Esophagus squamous epithelium (tissue), 5 donors: Measurements from ENCODE around the gene SLX9. TPM values are rescaled to one million over a fixed set of nuclear protein-coding genes. Genes with fewer than 3 reads are reported as not detected.
A peak's percentile ranks its signal among the peaks of the same experiment; 100 is the strongest.

ENCODE experiments used
- DNase-seq: peaks from one replicate; lab custom pipeline; 2025; lab: John Stamatoyannopoulos, UW
- H3K27ac ChIP-seq, 4 donors: fragments of 200-600 bp; sonication (generic); one replicate each; pipeline ENCODE4 v1.5.1; 2016 to 2019; ENCODE audit warnings: mild to moderate bottlenecking in 1 of 4
- H3K27me3 ChIP-seq, 4 donors: fragments of 200-600 bp; sonication (generic); 1 replicate in 3 of 4; 2 replicates in 1 of 4; pipeline versions ENCODE4 v1.5.1 to v1.6.0; 2017 to 2021; ENCODE audit warnings: antibody characterized with exemption in 1 of 4
- H3K36me3 ChIP-seq, 3 donors: fragments of 200-600 bp; sonication (generic); one replicate each; pipeline ENCODE4 v1.5.1; 2016 to 2019
- H3K4me1 ChIP-seq, 3 donors: fragments of 200-600 bp; sonication (generic); one replicate each; pipeline ENCODE4 v1.5.1; 2017 to 2019
- H3K4me3 ChIP-seq, 4 donors: fragments of 200-600 bp; sonication (generic); 1 replicate in 3 of 4; 2 replicates in 1 of 4; pipeline ENCODE4 v1.5.1; 2016 to 2019; ENCODE audit warnings: mild to moderate bottlenecking in 2 of 4, moderate library complexity in 1 of 4
- H3K9me3 ChIP-seq, 3 donors: fragments of 200-600 bp; sonication (generic); one replicate each; pipeline ENCODE4 v1.5.1; 2016 to 2019
- CTCF ChIP-seq, 6 experiments: fragments of 450-650 bp in 4 of 6; fragments of 200-600 bp in 2 of 6; sonication (generic) in 2 of 6; IDR thresholded peaks; one replicate each; pipeline ENCODE4 v1.5.1; 2016 to 2019; ENCODE audit warnings: antibody characterized with exemption in 6 of 6, mild to moderate bottlenecking in 4 of 6, moderate library complexity in 4 of 6
- POLR2A ChIP-seq, 4 donors: fragments of 450-650 bp; IDR thresholded peaks; one replicate each; pipeline ENCODE4 v1.6.1; 2017; ENCODE audit warnings: antibody characterized with exemption in 4 of 4, mild to moderate bottlenecking in 4 of 4, moderate library complexity in 3 of 4
- WGBS, 2 donors: methylation state at CpG; one replicate each; pipeline ENCODE4 v1.1.5; 2018; 5-methylcytosine and 5-hydroxymethylcytosine counted together
- intact Hi-C: fragments of 100-400 bp; cut with DNase I; formaldehyde crosslinking; loops from one replicate; pipeline ENCODE4 v1.15.0; 2022
- total RNA-seq, 4 donors: library from RNA; depleted of rRNA; stranded (reverse); fragments of >200 nt; gene quantifications; one replicate each; pipeline ENCODE4 v1.1.0, GENCODE V29; 2016
- donor health status: DM: yes; HTN: yes; CAD: no.

Gene SLX9
- total RNA-seq, 4 donors from 2014 or later = 10.2 to 16.1 (median 11.1) TPM

DNA sequence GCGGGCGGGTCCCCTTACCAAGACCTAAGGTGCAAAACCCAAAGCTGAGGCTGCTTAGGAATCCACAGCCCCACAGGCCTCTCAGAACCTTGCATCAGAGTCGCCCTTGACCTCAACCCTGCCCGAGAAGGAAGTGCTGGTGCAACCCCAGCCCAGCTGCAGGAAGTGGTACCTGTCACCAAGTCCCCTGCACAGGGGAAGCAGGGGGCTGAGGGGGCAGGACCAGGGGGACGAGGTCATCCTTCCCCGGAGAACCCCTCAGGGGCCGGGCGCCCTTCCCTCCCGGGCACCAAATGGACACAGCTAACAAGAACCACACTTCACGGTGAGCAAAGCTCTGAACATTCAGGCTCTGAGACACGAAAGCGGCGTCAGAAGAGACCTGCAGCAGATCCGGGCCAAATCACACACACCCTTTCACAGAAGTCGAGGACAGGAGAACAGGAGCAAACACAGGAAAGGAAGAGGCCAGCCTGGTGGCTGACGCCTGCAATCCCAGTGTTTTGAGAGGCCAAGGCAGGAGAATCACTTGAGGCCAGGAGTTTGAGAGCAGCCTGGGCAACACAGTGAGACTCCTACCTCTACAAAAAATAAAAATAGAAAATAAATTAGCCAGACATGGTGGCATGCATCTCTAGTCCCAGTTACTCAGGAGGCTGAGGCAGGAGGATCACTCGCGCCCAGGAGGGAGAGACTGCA lies 25.5 kb upstream of the SLX9 start:
- no peak for TF ChIP-seq POLR2A (IDR thresholded peaks at IDR 0.05)
- TF ChIP-seq CTCF (IDR thresholded peaks at IDR 0.05) = no peak
- peaks cover 23 to 81% (median 38%) of the 10 kb centered on the region in 3 donors for H3K4me1 ChIP-seq
- peaks cover 0 to 16% (median 0%) of the 10 kb centered on the region in 4 donors for H3K27me3 ChIP-seq
- intact Hi-C loops = no loop called here
- H3K27ac ChIP-seq = peak overlapping the region in 2 of 4 donors; percentile 50 to 70
- DNase-seq = no peak
- WGBS, 2 donors = 51 to 71% methylated on average over 8 to 10 of the region's 18 CpGs
- H3K9me3 ChIP-seq = no peaks in the 10 kb centered on the region
- no peaks in the 10 kb centered on the region for H3K36me3 ChIP-seq
- H3K4me3 ChIP-seq = peak overlapping the region in 1 of 4 donors; percentile 8

DNA sequence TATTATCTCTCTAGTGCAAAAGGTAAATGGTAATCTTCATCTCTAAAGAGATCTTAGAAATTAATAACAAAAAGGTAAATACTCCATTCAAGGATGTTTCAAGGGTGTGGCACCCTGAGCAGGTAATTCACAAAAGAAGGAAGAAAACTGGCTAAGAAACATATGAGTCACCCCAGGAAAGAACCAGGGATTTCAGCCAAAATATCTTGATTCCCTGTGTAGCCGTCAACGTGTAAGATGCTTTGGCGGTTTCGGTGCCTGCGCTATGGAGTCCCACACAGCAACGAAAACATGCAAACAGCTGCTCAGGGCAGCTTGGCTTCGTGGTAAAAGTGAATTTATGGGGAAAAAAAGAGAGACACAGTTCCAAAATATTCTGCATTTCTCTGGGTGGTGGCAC lies 22.9 kb upstream of the SLX9 start:
- no peaks in the 10 kb centered on the region for H3K36me3 ChIP-seq
- WGBS, 2 donors = 31 to 37% methylated on average over 7 of the region's 7 CpGs
- H3K4me3 ChIP-seq = no peak overlapping the region
- DNase-seq = no peak
- H3K27ac ChIP-seq = peak overlapping the region in 2 of 4 donors; percentile 68 to 73
- TF ChIP-seq POLR2A (IDR thresholded peaks at IDR 0.05) = no peak
- TF ChIP-seq CTCF (IDR thresholded peaks at IDR 0.05) = no peak
- H3K27me3 ChIP-seq = peaks cover 0 to 37% (median 0%) of the 10 kb centered on the region in 4 donors
- peaks cover 10 to 60% (median 21%) of the 10 kb centered on the region in 3 donors for H3K4me1 ChIP-seq
- no peaks in the 10 kb centered on the region for H3K9me3 ChIP-seq
- intact Hi-C loops = no loop called here

DNA sequence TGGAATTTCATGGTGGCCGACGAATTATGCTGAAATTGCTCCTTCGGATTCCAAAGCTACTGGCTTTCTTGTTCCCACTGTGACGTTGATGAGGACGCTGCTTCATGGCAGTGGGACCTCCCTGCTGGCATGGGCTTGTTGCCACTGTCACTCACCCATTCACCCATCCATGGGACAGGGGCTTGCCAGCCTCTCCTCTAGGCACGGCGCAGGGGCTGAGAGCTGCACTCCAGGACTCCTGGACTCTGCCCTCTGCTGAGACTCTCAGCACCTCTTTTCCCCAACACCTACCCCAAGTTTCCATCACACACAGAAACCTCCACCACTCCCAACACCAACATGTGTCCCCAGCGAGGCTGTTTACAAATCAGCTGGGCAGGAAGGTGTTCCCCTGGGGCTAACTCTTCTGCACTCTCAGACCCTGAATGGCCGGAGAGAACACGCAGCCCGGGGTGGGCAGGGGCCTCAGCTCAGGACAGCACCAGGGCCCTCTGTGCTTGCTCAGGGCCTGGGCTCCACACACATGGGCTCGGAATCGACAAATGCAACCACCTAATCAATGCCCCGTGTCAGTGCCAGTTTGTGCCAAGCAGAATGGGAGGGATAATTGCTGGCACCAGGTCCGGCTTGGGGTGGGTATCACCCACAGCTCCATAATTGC lies 22.3 kb upstream of the SLX9 start:
- 68 to 73% methylated on average over 12 to 14 of the region's 15 CpGs for WGBS, 2 donors
- Histone ChIP-seq H3K4me1 (peaks cover 7 to 54% (median 15%) of the 10 kb centered on the region in 3 donors), H3K9me3 (no peaks in the 10 kb centered on the region), H3K27me3 (peaks cover 0 to 40% (median 0%) of the 10 kb centered on the region in 4 donors), H3K4me3 (no peak overlapping the region), H3K36me3 (no peaks in the 10 kb centered on the region), H3K27ac (no peak overlapping the region)
- no peak for TF ChIP-seq CTCF (IDR thresholded peaks at IDR 0.05)
- TF ChIP-seq POLR2A (IDR thresholded peaks at IDR 0.05) = no peak
- intact Hi-C loops = no loop called here
- no peak for DNase-seq

DNA sequence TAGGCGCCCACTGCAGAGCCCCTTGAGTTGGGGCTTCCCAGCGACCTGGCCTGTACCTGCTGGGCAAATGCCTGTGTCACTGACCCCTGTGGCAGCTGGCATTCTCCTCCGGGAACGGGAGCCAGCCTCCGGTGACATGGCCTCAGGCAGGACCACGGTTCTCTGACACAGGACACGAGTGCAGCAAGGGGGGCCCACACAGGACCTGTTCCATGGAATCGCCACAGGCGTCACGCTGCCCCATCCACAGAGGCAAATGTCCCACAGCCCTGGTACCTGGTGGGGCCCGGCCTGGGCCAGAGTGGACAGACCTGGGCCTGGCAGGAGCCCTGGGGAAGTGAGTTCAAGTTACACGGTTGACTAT lies 21.7 kb upstream of the SLX9 start:
- H3K9me3 ChIP-seq = no peaks in the 10 kb centered on the region
- H3K4me1 ChIP-seq = peaks cover 7 to 52% (median 14%) of the 10 kb centered on the region in 3 donors
- no peak for TF ChIP-seq POLR2A (IDR thresholded peaks at IDR 0.05)
- TF ChIP-seq CTCF (IDR thresholded peaks at IDR 0.05) = no peak
- intact Hi-C loops = no loop called here
- peaks cover 0 to 40% (median 0%) of the 10 kb centered on the region in 4 donors for H3K27me3 ChIP-seq
- no peaks in the 10 kb centered on the region for H3K36me3 ChIP-seq
- H3K4me3 ChIP-seq = no peak overlapping the region
- no peak overlapping the region for H3K27ac ChIP-seq
- 50% methylated on average over 2 of the region's 12 CpGs; no CpG with 5 or more reads in 1 of the 2 donors for WGBS, 2 donors
- DNase-seq = no peak

- Histone ChIP-seq H3K9me3 (no peaks in the 10 kb centered on the region), H3K4me1 (peaks cover 4 to 47% (median 9%) of the 10 kb centered on the region in 3 donors), H3K27me3 (peaks cover 0 to 40% (median 0%) of the 10 kb centered on the region in 4 donors), H3K4me3 (peak overlapping the region in 1 of 4 donors; percentile 59), H3K36me3 (no peaks in the 10 kb centered on the region), H3K27ac (no peak overlapping the region)
- WGBS, 2 donors = 80% methylated on average over 3 of the region's 13 CpGs; no CpG with 5 or more reads in 1 of the 2 donors
- intact Hi-C loops = no loop called here
- no peak for DNase-seq
- TF ChIP-seq CTCF (IDR thresholded peaks at IDR 0.05) (no peak), POLR2A (IDR thresholded peaks at IDR 0.05) (no peak)
Measured at GRCh38 chr21:44918581-44919033, 21.2 kb upstream of the SLX9 start.
